Adipocyte (in vitro differentiated cells): ENCODE measurements around the gene FALEC.

ENCODE experiments used
- DNase-seq: peaks from one replicate; pipeline ENCODE4 v3.0.0-alpha.2; 2015; ENCODE audit warnings: low read depth
- H3K27me3 ChIP-seq: replicated peaks from 2 replicates; pipeline ENCODE4 v1.7.0; 2013; ENCODE audit warnings: mild to moderate bottlenecking, low read length, moderate library complexity; ENCODE audit not compliant: control insufficient read depth, insufficient read depth
- H3K36me3 ChIP-seq: 2 replicates; pipeline ENCODE4 v1.7.0; 2013; ENCODE audit warnings: low read length, mild to moderate bottlenecking, moderate library complexity; ENCODE audit not compliant: control insufficient read depth, insufficient read depth, severe bottlenecking
- H3K4me1 ChIP-seq: 2 replicates; pipeline ENCODE4 v1.7.0; 2013; ENCODE audit warnings: mild to moderate bottlenecking, low read length, moderate library complexity; ENCODE audit not compliant: control insufficient read depth, insufficient read depth
- H3K4me3 ChIP-seq: 2 replicates; pipeline ENCODE4 v1.7.0; 2013; ENCODE audit warnings: mild to moderate bottlenecking, low read length, moderate library complexity
- H3K9ac ChIP-seq: 2 replicates; pipeline ENCODE4 v1.7.0; 2013; ENCODE audit warnings: mild to moderate bottlenecking, low read length, moderate library complexity
- H3K9me3 ChIP-seq: 2 replicates; pipeline ENCODE4 v1.7.0; 2013; ENCODE audit warnings: mild to moderate bottlenecking, low read length, moderate library complexity; ENCODE audit not compliant: control insufficient read depth

FALEC gene

GRCh38 chr1:150515328-150516049, at the start of gene FALEC:
TSS of gene FALEC (plus strand) at chr1:150515752.
- no peaks in the 10 kb centered on the region for H3K9me3 ChIP-seq
- peaks cover 17% of the 10 kb centered on the region for H3K36me3 ChIP-seq
- peak within 1 kb of the TSS; percentile 94 for H3K4me3 ChIP-seq
- peak; percentile 99 for DNase-seq
- peaks cover 9% of the 10 kb centered on the region for H3K4me1 ChIP-seq
- no peaks in the 10 kb centered on the region for H3K27me3 ChIP-seq
- peak within 1 kb of the TSS; percentile 86 for H3K9ac ChIP-seq

- Histone ChIP-seq H3K4me1 (no peaks in the 10 kb centered on the region), H3K9me3 (no peaks in the 10 kb centered on the region), H3K36me3 (peaks cover 35% of the 10 kb centered on the region), H3K27me3 (no peaks in the 10 kb centered on the region), H3K4me3 (no peak overlapping the region), H3K9ac (no peak overlapping the region)
- no peak for DNase-seq
These were observed 48.6 kb upstream of the FALEC start for GRCh38 chr1:150466964-150467363.

- Histone ChIP-seq H3K4me3 (no peak overlapping the region), H3K9ac (no peak overlapping the region), H3K4me1 (no peaks in the 10 kb centered on the region), H3K27me3 (no peaks in the 10 kb centered on the region), H3K36me3 (peaks cover 44% of the 10 kb centered on the region), H3K9me3 (no peaks in the 10 kb centered on the region)
- DNase-seq, result no peak
These were observed 46.3 kb upstream of the FALEC start for GRCh38 chr1:150469291-150469690.

GRCh38 chr1:150472601-150473200, 42.9 kb upstream of the FALEC start:
- no peak for DNase-seq
- H3K36me3 ChIP-seq, result peaks cover 32% of the 10 kb centered on the region

GRCh38 chr1:150473659-150474058, 41.9 kb upstream of the FALEC start:
- peaks cover 32% of the 10 kb centered on the region for H3K36me3 ChIP-seq
- H3K4me3 ChIP-seq, result no peak overlapping the region
- no peak for DNase-seq
- no peaks in the 10 kb centered on the region for H3K27me3 ChIP-seq
- H3K9ac ChIP-seq, result no peak overlapping the region
- peaks cover 16% of the 10 kb centered on the region for H3K4me1 ChIP-seq
- H3K9me3 ChIP-seq, result no peaks in the 10 kb centered on the region

More at GRCh38 chr1:150472601-150473200, 42.9 kb upstream of the FALEC start:
- H3K4me3 ChIP-seq, result no peak overlapping the region
- H3K9ac ChIP-seq, result no peak overlapping the region
- no peaks in the 10 kb centered on the region for H3K9me3 ChIP-seq
- H3K27me3 ChIP-seq, result no peaks in the 10 kb centered on the region
- H3K4me1 ChIP-seq, result peaks cover 14% of the 10 kb centered on the region

- Histone ChIP-seq H3K4me3 (no peak overlapping the region), H3K9me3 (no peaks in the 10 kb centered on the region), H3K36me3 (peaks cover 32% of the 10 kb centered on the region), H3K9ac (no peak overlapping the region), H3K27me3 (no peaks in the 10 kb centered on the region), H3K4me1 (peaks cover 16% of the 10 kb centered on the region)
- no peak for DNase-seq
These were observed 40.7 kb upstream of the FALEC start for GRCh38 chr1:150474869-150475268.

GRCh38 chr1:150476754-150477153, 38.8 kb upstream of the FALEC start:
- no peaks in the 10 kb centered on the region for H3K27me3 ChIP-seq
- no peaks in the 10 kb centered on the region for H3K9me3 ChIP-seq
- no peak overlapping the region for H3K4me3 ChIP-seq
- no peak overlapping the region for H3K9ac ChIP-seq
- no peak for DNase-seq
- H3K36me3 ChIP-seq, result peaks cover 15% of the 10 kb centered on the region
- H3K4me1 ChIP-seq, result peaks cover 16% of the 10 kb centered on the region

GRCh38 chr1:150477320-150477719, 38.2 kb upstream of the FALEC start:
- no peak overlapping the region for H3K4me3 ChIP-seq
- no peak for DNase-seq
- no peaks in the 10 kb centered on the region for H3K9me3 ChIP-seq
- no peaks in the 10 kb centered on the region for H3K27me3 ChIP-seq
- no peak overlapping the region for H3K9ac ChIP-seq
- H3K36me3 ChIP-seq, result peaks cover 9% of the 10 kb centered on the region
- peaks cover 16% of the 10 kb centered on the region for H3K4me1 ChIP-seq

- DNase-seq, result peak; percentile 24
- peaks cover 5% of the 10 kb centered on the region for H3K36me3 ChIP-seq
- H3K9me3 ChIP-seq, result no peaks in the 10 kb centered on the region
These were observed 37.8 kb upstream of the FALEC start for GRCh38 chr1:150477733-150478132.

GRCh38 chr1:150479370-150479769, 36.2 kb upstream of the FALEC start:
- Histone ChIP-seq H3K9ac (no peak overlapping the region), H3K4me3 (no peak overlapping the region), H3K4me1 (peaks cover 16% of the 10 kb centered on the region), H3K27me3 (no peaks in the 10 kb centered on the region), H3K9me3 (no peaks in the 10 kb centered on the region), H3K36me3 (no peaks in the 10 kb centered on the region)
- no peak for DNase-seq

More at GRCh38 chr1:150477733-150478132, 37.8 kb upstream of the FALEC start:
- Histone ChIP-seq H3K27me3 (no peaks in the 10 kb centered on the region), H3K4me3 (no peak overlapping the region), H3K4me1 (peaks cover 16% of the 10 kb centered on the region), H3K9ac (no peak overlapping the region)

- Histone ChIP-seq H3K27me3 (no peaks in the 10 kb centered on the region), H3K4me3 (no peak overlapping the region), H3K9me3 (no peaks in the 10 kb centered on the region)
These were observed 35.6 kb upstream of the FALEC start for GRCh38 chr1:150479927-150480352.

More at GRCh38 chr1:150479927-150480352, 35.6 kb upstream of the FALEC start:
- no peak for DNase-seq
- Histone ChIP-seq H3K4me1 (peaks cover 19% of the 10 kb centered on the region), H3K9ac (no peak overlapping the region), H3K36me3 (no peaks in the 10 kb centered on the region)
